Activated CD4-positive, alpha-beta T cell treated with anti-CD3 and anti-CD28 coated beads, Interleukin-2, amount 50 U/mL, for 48 hours (primary cell): Measurements from ENCODE around the gene OBSCN.

Experiments used
- DNase-seq, 2 experiments: peaks; one replicate each; pipeline ENCODE4 v3.0.0-alpha.2; 2020

Gene OBSCN

GRCh38 chr1:228394571-228395394, 186.9 kb downstream of the OBSCN start:
- no peak for DNase-seq

GRCh38 chr1:228396770-228397662, 189.2 kb downstream of the OBSCN start:
- no peak for DNase-seq

- no peak for DNase-seq
Measured at GRCh38 chr1:228397966-228398365, 190.1 kb downstream of the OBSCN start.

GRCh38 chr1:228398741-228399461, 191.1 kb downstream of the OBSCN start:
- DNase-seq, result no peak

GRCh38 chr1:228399531-228400236, 191.8 kb downstream of the OBSCN start:
- no peak for DNase-seq

GRCh38 chr1:228400237-228400651, 192.4 kb downstream of the OBSCN start:
- no peak for DNase-seq

- DNase-seq, result no peak
Measured at GRCh38 chr1:228400692-228401454, 193.0 kb downstream of the OBSCN start.

GRCh38 chr1:228401782-228402640, 194.2 kb downstream of the OBSCN start:
- DNase-seq, result no peak

- no peak for DNase-seq
Measured at GRCh38 chr1:228402641-228403025, 194.8 kb downstream of the OBSCN start.

- DNase-seq, result no peak
Measured at GRCh38 chr1:228403231-228403631, 195.4 kb downstream of the OBSCN start.

- peak in 1 of 2 experiments; percentile 29 for DNase-seq
Measured at GRCh38 chr1:228404107-228404720, 196.4 kb downstream of the OBSCN start.

GRCh38 chr1:228405200-228405978, 197.5 kb downstream of the OBSCN start:
- DNase-seq, result no peak

GRCh38 chr1:228405979-228406228, 198.1 kb downstream of the OBSCN start:
- DNase-seq, result no peak

- DNase-seq, result no peak
Measured at GRCh38 chr1:228407106-228408040, 199.5 kb downstream of the OBSCN start.

- no peak for DNase-seq
Measured at GRCh38 chr1:228408041-228408868, 200.4 kb downstream of the OBSCN start.

GRCh38 chr1:228408869-228409805, 201.3 kb downstream of the OBSCN start:
- no peak for DNase-seq
